GM18499 (cell line): ENCODE data around the gene INHBE.

ENCODE experiments used
- ATAC-seq: cut with Tn5 transposase; IDR thresholded peaks from one replicate; pipeline ENCODE4 v1.9.1; 2021; ENCODE audit warnings: moderate number of reproducible peaks; ENCODE audit not compliant: insufficient read depth, unreplicated experiment

Gene INHBE

DNA sequence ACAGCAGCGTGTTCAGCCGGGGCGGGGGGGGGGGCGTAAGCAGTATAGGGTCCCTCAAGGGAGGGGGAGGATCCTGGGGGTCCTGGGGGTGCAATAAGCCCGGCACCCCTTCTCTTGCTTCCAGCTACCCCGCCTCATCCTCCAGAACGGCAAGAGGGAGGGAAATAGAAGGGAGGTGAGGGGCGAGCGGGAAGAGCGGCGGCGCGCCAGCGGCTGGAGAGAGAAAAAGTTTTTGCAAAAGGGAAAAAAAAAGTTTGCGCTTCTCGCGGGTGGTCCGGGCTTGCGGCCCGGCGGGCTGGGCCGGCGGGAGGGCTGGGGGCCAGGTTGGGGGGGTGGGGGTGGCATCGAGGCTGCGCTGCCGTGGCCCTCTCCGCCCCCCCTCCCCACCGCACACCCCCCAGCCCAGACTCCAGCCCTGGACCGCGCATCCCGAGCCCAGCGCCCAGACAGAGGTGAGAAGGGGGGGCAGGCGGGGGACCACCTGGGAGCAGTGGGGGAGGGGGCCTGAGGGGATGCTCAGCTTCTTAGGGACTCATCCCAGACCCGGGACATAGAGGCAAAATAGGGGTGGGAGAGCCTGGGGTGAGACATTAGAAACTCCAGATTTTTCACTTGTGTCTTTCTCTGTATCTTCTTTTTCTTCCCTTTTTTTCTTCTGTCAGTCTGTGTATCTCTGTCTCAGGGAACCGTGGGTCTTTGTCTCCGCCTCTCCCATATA lies 4.8 kb downstream of the INHBE start, which contains the start of gene GLI1:
TSS of gene GLI1 (plus strand) at position 36 of the 718 bp plus-strand sequence. CDS start 3,907 bp downstream, outside the sequence.
- ATAC-seq = no peak

- no peak for ATAC-seq
Observed at GRCh38 chr12:57460468-57460784, 5.3 kb downstream of the INHBE start.

GRCh38 chr12:57460841-57461275 lies 5.8 kb downstream of the INHBE start:
- no peak for ATAC-seq

DNA sequence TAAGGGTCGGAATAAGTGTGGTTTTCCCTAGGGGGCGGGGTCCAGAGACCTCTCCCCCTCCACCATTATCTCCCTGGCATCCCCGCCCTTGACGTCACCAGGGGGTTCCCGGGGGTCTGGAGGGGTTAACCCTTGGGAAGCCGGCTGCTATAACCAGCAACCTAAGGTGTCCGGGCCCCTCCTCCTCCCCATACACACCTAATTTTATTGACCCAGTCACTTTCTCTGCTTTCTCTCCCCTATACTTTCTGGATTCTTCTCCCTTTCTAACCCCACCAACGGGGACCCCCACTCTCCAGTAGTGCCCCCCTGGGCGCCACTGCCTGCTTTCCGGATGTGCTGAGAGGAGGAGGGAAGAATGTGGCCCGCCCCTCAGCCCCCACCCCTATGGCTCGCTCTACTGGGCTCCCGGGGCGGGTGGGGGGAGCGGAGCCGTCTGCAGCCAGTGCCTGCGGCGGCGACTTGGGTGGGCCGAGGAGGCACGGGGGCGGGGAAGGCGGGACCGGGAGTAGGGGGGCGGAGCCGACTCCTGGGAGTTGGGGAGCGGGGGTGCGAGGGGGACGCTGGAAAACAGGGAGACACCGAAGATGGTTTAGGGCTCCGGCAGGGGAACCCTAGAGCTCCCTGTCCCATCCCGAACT lies 6.3 kb downstream of the INHBE start:
- no peak for ATAC-seq

DNA sequence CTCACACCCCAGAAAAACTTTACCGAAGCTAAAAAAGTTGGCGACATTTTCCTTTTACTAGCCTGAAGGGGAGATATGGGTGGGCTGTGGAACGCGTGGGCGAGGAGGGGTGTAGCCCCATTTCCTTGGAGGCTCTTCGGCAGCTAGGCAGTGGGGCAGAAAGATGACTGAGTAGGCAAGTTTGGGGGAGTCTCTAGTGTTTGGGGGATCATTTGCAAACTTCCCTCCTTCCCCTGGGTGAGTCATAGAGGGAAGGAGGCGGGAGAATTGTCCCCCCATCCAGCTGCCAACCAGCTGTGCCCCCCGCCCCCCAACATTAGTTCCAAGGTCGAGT lies 6.8 kb downstream of the INHBE start:
- ATAC-seq = no peak

DNA sequence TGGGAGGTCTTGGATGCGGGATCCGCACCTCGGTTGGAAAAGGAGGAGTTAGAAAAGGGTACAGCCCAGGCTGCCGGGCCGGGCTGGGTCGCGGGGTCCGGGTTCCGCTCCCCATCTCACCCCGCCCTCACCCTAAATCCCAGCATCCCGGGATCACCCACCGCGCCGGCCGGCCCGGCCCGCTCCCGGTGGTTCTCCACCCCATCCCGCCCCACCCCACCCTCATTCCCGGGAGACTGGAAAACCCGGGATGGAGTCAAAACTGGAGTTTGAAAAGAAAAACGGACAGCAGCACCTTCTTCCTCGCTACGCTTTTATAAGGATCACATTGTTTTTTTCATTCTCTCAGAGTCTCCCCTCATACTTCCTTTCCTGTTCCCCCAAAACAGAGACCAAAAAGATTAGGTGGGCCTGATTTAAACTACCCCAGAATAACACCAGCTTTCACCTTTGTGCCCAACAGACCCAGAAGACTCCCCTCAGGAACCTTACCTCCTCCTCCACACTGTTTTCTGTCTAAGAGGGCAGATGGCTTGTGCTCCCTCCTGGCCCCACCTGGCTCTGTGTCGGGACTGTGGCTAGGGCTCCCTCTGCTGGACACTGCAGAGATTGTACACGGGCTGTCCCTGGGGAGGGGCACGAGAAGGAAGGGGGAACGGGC lies 7.3 kb downstream of the INHBE start:
- peak; percentile 50 for ATAC-seq

- no peak for ATAC-seq
Observed at GRCh38 chr12:57462912-57463253, 7.8 kb downstream of the INHBE start.

DNA sequence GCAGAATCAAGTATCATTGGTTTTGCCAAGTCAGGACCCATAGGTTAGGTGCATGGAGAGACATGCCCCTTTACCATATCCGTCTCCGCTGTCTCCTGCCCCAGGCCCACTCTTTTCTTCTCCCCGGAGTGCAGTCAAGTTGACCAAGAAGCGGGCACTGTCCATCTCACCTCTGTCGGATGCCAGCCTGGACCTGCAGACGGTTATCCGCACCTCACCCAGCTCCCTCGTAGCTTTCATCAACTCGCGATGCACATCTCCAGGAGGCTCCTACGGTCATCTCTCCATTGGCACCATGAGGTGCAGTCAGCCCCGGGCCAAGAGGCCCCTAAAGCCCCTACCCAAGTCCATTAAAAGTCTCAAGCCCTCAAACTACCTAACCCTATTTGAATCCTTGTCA lies 9.5 kb downstream of the INHBE start:
- ATAC-seq = no peak

- no peak for ATAC-seq
Observed at GRCh38 chr12:57465030-57465746, 10.1 kb downstream of the INHBE start.

- ATAC-seq = no peak
Observed at GRCh38 chr12:57465747-57466505, 10.8 kb downstream of the INHBE start.

DNA sequence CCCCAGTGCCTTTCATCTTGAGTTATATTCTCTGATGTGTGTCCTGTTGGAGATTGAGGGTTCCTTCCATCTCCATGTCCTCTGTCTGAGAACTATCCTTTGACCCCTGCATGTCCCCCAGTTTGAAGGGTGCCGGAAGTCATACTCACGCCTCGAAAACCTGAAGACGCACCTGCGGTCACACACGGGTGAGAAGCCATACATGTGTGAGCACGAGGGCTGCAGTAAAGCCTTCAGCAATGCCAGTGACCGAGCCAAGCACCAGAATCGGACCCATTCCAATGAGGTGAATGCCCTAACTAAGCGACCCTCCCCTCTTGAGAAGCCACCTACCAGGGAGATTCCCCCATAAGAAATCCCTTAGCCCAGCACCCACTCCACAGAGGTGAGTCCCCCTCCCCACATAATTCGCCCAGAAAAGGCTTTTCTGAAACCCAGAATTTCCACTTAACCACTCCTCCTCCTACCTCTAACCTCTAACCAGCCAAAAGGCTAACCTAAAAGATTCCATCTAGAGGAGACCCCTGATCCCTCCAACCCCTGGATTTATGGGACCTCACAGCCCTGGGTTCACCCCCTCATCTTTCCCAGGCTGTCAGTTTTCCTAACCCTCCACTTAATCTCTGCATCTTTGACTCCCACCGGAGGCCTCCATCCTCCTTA lies 12.2 kb downstream of the INHBE start:
- ATAC-seq = no peak

DNA sequence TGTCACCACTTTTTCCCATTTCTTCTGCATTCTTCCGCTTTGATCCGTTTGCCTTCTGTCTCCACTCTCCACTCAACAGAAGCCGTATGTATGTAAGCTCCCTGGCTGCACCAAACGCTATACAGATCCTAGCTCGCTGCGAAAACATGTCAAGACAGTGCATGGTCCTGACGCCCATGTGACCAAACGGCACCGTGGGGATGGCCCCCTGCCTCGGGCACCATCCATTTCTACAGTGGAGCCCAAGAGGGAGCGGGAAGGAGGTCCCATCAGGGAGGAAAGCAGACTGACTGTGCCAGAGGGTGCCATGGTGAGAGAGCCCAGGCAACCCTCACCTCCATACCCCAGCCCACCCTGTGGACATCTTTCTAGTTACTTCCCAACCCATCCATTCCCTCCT lies 12.8 kb downstream of the INHBE start:
- ATAC-seq = no peak

- ATAC-seq = no peak
Observed at GRCh38 chr12:57469296-57470164, 14.4 kb downstream of the INHBE start.

DNA sequence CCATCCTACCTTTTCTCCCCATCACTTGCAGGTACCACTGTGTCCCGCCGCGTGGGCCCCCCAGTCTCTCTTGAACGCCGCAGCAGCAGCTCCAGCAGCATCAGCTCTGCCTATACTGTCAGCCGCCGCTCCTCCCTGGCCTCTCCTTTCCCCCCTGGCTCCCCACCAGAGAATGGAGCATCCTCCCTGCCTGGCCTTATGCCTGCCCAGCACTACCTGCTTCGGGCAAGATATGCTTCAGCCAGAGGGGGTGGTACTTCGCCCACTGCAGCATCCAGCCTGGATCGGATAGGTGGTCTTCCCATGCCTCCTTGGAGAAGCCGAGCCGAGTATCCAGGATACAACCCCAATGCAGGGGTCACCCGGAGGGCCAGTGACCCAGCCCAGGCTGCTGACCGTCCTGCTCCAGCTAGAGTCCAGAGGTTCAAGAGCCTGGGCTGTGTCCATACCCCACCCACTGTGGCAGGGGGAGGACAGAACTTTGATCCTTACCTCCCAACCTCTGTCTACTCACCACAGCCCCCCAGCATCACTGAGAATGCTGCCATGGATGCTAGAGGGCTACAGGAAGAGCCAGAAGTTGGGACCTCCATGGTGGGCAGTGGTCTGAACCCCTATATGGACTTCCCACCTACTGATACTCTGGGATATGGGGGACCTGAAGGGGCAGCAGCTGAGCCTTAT lies 15.3 kb downstream of the INHBE start:
- no peak for ATAC-seq

GRCh38 chr12:57470970-57471656 lies 16.0 kb downstream of the INHBE start:
- ATAC-seq = no peak

- ATAC-seq = no peak
Observed at GRCh38 chr12:57471661-57472060, 16.6 kb downstream of the INHBE start.

GRCh38 chr12:57472391-57472790 lies 17.3 kb downstream of the INHBE start:
- ATAC-seq = no peak

- no peak for ATAC-seq
Observed at GRCh38 chr12:57473392-57473791, 18.3 kb downstream of the INHBE start.
